WTC11 (cell line): ENCODE results near the gene DSN1. TPM values are rescaled to one million over a fixed set of nuclear protein-coding genes. Genes with fewer than 3 reads are reported as not detected.
A peak's percentile ranks its signal among the peaks of the same experiment; 100 is the strongest.

Source experiments
- ATAC-seq: fragments of 200-7000 bp; cut with Tn5 transposase; 2 replicates; pipeline ENCODE4 v1.10.0; 2021; ENCODE audit warnings: mild to moderate bottlenecking, moderate library complexity
- CTCF ChIA-PET: fragments of 300-600 bp; sonication (Branson Sonifier 250); formaldehyde crosslinking; loops from one replicate; lab custom pipeline; 2021; ENCODE audit warnings: antibody characterized with exemption; lab: Charles Lee
- POLR2A ChIA-PET: fragments of 350-600 bp; sonication (Branson Sonifier 250); formaldehyde crosslinking; loops from one replicate; lab custom pipeline; 2021; ENCODE audit warnings: antibody characterized with exemption; lab: Charles Lee
- DNase-seq: peaks from one replicate; pipeline ENCODE4 v3.0.0; 2021; ENCODE audit warnings: low spot score
- H3K27ac Mint-ChIP-seq: 2 replicates; pipeline ENCODE4 v1.8.0; 2021; ENCODE audit warnings: mixed read lengths
- H3K27me3 Mint-ChIP-seq: 2 replicates; pipeline ENCODE4 v1.8.0; 2021; ENCODE audit warnings: low read depth, mild to moderate bottlenecking, moderate library complexity, mixed read lengths
- H3K36me3 Mint-ChIP-seq: 2 replicates; pipeline ENCODE4 v1.8.0; 2021; ENCODE audit warnings: mixed read lengths
- H3K4me1 Mint-ChIP-seq: 2 replicates; pipeline ENCODE4 v1.8.0; 2022; ENCODE audit warnings: mixed read lengths
- H3K4me3 Mint-ChIP-seq: 2 replicates; pipeline ENCODE4 v1.8.0; 2021; ENCODE audit warnings: mild to moderate bottlenecking, moderate library complexity, mixed read lengths
- H3K9me3 Mint-ChIP-seq: 2 replicates; pipeline ENCODE4 v1.8.0; 2021; ENCODE audit warnings: mixed read lengths
- AR ChIP-seq: fragments of 250-450 bp; sonication (Bioruptor Pico); IDR thresholded peaks from 2 replicates; pipeline ENCODE4 v1.9.0; 2021; ENCODE audit warnings: mild to moderate bottlenecking
- ATF6 ChIP-seq: sonication (generic); formaldehyde crosslinking; IDR thresholded peaks from 2 replicates; pipeline ENCODE4 v1.8.1; 2023; ENCODE audit warnings: mild to moderate bottlenecking, missing genetic modification reagents
- FOXP4 ChIP-seq: sonication (generic); formaldehyde crosslinking; IDR thresholded peaks from 2 replicates; pipeline ENCODE4 v1.8.0; 2022; ENCODE audit warnings: mild to moderate bottlenecking, missing genetic modification reagents
- GABPB1 ChIP-seq: sonication (generic); formaldehyde crosslinking; IDR thresholded peaks from 2 replicates; pipeline ENCODE4 v1.8.1; 2023; ENCODE audit warnings: mild to moderate bottlenecking, missing genetic modification reagents
- HMGXB4 ChIP-seq: sonication (generic); formaldehyde crosslinking; IDR thresholded peaks from 2 replicates; pipeline ENCODE4 v1.8.1; 2023; ENCODE audit warnings: mild to moderate bottlenecking, moderate library complexity, missing genetic modification reagents
- NFYB ChIP-seq: sonication (generic); formaldehyde crosslinking; conservative IDR thresholded peaks from 2 replicates; pipeline ENCODE4 v1.8.0; 2022; ENCODE audit warnings: low read depth, missing genetic modification reagents
- PRDM15 ChIP-seq: sonication (generic); formaldehyde crosslinking; IDR thresholded peaks from 2 replicates; pipeline ENCODE4 v1.8.0; 2022; ENCODE audit warnings: missing genetic modification reagents
- TCF7 ChIP-seq: sonication (generic); formaldehyde crosslinking; IDR thresholded peaks from 2 replicates; pipeline ENCODE4 v1.8.0; 2022; ENCODE audit warnings: mild to moderate bottlenecking, low read depth, missing genetic modification reagents, moderate library complexity
- ZNF138 ChIP-seq: sonication (generic); formaldehyde crosslinking; conservative IDR thresholded peaks from 2 replicates; pipeline ENCODE4 v1.8.1; 2022; ENCODE audit warnings: mild to moderate bottlenecking, moderate library complexity, missing genetic modification reagents
- ZNF416 ChIP-seq: fragments of 250-450 bp; sonication (Bioruptor Pico); IDR thresholded peaks from 2 replicates; pipeline ENCODE4 v1.9.0; 2021; ENCODE audit warnings: mild to moderate bottlenecking, inconsistent platforms
- ZNF671 ChIP-seq: fragments of 250-450 bp; sonication (Bioruptor Pico); IDR thresholded peaks from 2 replicates; pipeline ENCODE4 v1.8.0; 2021; ENCODE audit warnings: mild to moderate bottlenecking
- total RNA-seq: library from RNA; stranded (reverse); gene quantifications from 3 replicates; pipeline ENCODE4 v1.2.3, GENCODE V29; 2021
- TF ChIP-seq, protein P1 (sequence below): sonication (generic); formaldehyde crosslinking; IDR thresholded peaks from 2 replicates; pipeline ENCODE4 v1.8.0; 2023; ENCODE audit warnings: missing genetic modification reagents
- TF ChIP-seq, protein P2 (sequence below): sonication (generic); formaldehyde crosslinking; IDR thresholded peaks from 2 replicates; pipeline ENCODE4 v1.8.1; 2022; ENCODE audit warnings: low read depth, missing genetic modification reagents, borderline replicate concordance
- TF ChIP-seq, protein P3 (sequence below): sonication (generic); formaldehyde crosslinking; IDR thresholded peaks from 2 replicates; pipeline ENCODE4 v1.8.1; 2022; ENCODE audit warnings: missing genetic modification reagents, borderline replicate concordance
- TF ChIP-seq, protein P4 (sequence below): fragments of 250-450 bp; sonication (Bioruptor Pico); IDR thresholded peaks from 2 replicates; pipeline ENCODE4 v1.9.0; 2021; ENCODE audit warnings: moderate library complexity, mild to moderate bottlenecking, inconsistent platforms, borderline replicate concordance

The DSN1 gene
- total RNA-seq, 1 experiment from 2014 or later = 27.0 TPM

DNA sequence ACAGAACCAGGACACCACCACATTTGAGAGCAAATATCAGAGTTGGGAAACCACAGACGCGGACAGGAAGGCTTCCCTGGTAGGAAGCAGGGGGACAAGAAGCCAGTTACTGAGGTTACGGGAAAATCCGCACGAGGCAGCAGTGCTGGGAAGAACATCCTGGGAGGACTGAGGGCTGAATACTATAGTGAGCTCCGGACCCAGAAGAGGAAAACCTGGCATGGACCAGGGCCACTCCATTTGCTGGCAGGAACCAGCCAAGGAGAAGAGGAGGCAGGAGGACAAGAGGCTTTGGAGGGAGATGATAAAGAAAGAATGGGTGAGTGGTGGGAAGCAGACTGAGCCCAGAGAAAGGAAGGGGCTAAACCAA lies 6.1 kb upstream of the DSN1 start:
- H3K36me3 Mint-ChIP-seq = peaks cover 10% of the 10 kb centered on the region; the same call in 1 of the 2 replicates
- no peak overlapping the region for H3K4me3 Mint-ChIP-seq
- no peak overlapping the region for H3K27ac Mint-ChIP-seq
- H3K9me3 Mint-ChIP-seq = no peaks in the 10 kb centered on the region
- DNase-seq (peak; percentile 42), ATAC-seq (peak; percentile 84)
- TF ChIP-seq, protein P1, sequence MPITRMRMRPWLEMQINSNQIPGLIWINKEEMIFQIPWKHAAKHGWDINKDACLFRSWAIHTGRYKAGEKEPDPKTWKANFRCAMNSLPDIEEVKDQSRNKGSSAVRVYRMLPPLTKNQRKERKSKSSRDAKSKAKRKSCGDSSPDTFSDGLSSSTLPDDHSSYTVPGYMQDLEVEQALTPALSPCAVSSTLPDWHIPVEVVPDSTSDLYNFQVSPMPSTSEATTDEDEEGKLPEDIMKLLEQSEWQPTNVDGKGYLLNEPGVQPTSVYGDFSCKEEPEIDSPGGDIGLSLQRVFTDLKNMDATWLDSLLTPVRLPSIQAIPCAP (CRISPR knock-in tag) = no peak
- TF ChIP-seq TCF7 (CRISPR knock-in tag) (no peak), GABPB1 (CRISPR knock-in tag) (no peak), PRDM15 (CRISPR knock-in tag) (peak; percentile 95), HMGXB4 (CRISPR knock-in tag) (no peak), ZNF416 (CRISPR knock-in tag) (no peak), FOXP4 (no peak), AR (CRISPR knock-in tag) (no peak), NFYB (CRISPR knock-in tag) (no peak)
- H3K27me3 Mint-ChIP-seq = no peaks in the 10 kb centered on the region; the same call in 1 of the 2 replicates
- CTCF ChIA-PET = interaction anchor here (0.8 to 1.9 kb wide), 3 partner anchors 13 to 57 kb away, joined by 3 to 6 read pairs (median 4); no protein-coding TSS in a partner anchor
- peaks cover 12% of the 10 kb centered on the region for H3K4me1 Mint-ChIP-seq
- POLR2A ChIA-PET = no interaction called here

- no peak overlapping the region for H3K4me3 Mint-ChIP-seq
- TF ChIP-seq, protein P2, sequence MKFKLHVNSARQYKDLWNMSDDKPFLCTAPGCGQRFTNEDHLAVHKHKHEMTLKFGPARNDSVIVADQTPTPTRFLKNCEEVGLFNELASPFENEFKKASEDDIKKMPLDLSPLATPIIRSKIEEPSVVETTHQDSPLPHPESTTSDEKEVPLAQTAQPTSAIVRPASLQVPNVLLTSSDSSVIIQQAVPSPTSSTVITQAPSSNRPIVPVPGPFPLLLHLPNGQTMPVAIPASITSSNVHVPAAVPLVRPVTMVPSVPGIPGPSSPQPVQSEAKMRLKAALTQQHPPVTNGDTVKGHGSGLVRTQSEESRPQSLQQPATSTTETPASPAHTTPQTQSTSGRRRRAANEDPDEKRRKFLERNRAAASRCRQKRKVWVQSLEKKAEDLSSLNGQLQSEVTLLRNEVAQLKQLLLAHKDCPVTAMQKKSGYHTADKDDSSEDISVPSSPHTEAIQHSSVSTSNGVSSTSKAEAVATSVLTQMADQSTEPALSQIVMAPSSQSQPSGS (CRISPR knock-in tag) = no peak
- TF ChIP-seq ZNF671 (no peak), ZNF138 (CRISPR knock-in tag) (no peak), ATF6 (CRISPR knock-in tag) (no peak)
- TF ChIP-seq, protein P3, sequence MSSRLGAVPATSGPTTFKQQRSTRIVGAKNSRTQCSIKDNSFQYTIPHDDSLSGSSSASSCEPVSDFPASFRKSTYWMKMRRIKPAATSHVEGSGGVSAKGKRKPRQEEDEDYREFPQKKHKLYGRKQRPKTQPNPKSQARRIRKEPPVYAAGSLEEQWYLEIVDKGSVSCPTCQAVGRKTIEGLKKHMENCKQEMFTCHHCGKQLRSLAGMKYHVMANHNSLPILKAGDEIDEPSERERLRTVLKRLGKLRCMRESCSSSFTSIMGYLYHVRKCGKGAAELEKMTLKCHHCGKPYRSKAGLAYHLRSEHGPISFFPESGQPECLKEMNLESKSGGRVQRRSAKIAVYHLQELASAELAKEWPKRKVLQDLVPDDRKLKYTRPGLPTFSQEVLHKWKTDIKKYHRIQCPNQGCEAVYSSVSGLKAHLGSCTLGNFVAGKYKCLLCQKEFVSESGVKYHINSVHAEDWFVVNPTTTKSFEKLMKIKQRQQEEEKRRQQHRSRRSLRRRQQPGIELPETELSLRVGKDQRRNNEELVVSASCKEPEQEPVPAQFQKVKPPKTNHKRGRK = no peak
- TF ChIP-seq, protein P4, sequence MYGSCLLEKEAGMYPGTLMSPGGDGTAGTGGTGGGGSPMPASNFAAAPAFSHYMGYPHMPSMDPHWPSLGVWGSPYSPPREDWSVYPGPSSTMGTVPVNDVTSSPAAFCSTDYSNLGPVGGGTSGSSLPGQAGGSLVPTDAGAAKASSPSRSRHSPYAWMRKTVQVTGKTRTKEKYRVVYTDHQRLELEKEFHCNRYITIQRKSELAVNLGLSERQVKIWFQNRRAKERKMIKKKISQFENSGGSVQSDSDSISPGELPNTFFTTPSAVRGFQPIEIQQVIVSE (CRISPR knock-in tag) = no peak
These were observed 5.5 kb upstream of the DSN1 start for GRCh38 chr20:36778831-36779655.

More at GRCh38 chr20:36778831-36779655, 5.5 kb upstream of the DSN1 start:
- Mint-ChIP-seq H3K4me1 (peaks cover 12% of the 10 kb centered on the region), H3K9me3 (no peaks in the 10 kb centered on the region), H3K36me3 (peaks cover 6% of the 10 kb centered on the region; the same call in 1 of the 2 replicates), H3K27ac (no peak overlapping the region), H3K27me3 (no peaks in the 10 kb centered on the region; the same call in 1 of the 2 replicates)
- CTCF ChIA-PET = interaction anchor here (0.8 to 1.9 kb wide), 4 partner anchors 13 to 57 kb away, joined by 3 to 6 read pairs (median 4); no protein-coding TSS in a partner anchor
- ATAC-seq = no peak; the same call in 1 of the 2 replicates
- DNase-seq = no peak
- POLR2A ChIA-PET = no interaction called here
